ENCODE data around the gene ZNF425.
A peak's percentile ranks its signal among the peaks of the same experiment; 100 is the strongest.

The ZNF425 gene

GRCh38 chr7:149125863-149126661, at the start of gene ZNF425:
ZNF425 (minus strand) TSS chr7:149126324; CDS start chr7:149126213, 111 bp downstream.
- in situ Hi-C loops (cut with HindIII; ENCODE audit: low pct_ligation_motif_present, low sequenced_read_pairs): no loop called here
- Histone ChIP-seq H3K27ac (peak within 1 kb of the TSS; percentile 82), H3K4me3 (ENCODE audit: low read depth, low read length) (peak within 1 kb of the TSS; percentile 96)

GRCh38 chr7:149175150-149175549, 49.0 kb upstream of the ZNF425 start:
- in situ Hi-C loops (cut with HindIII; ENCODE audit: low pct_ligation_motif_present, low sequenced_read_pairs): no loop called here
- Histone ChIP-seq H3K27me3 (replicated peaks) (no peaks in the 10 kb centered on the region), H3K4me3 (ENCODE audit: low read depth, low read length) (no peak overlapping the region), H3K36me3 (replicated peaks) (peaks cover 48% of the 10 kb centered on the region), H3K27ac (no peak overlapping the region)
- no peak for TF ChIP-seq CTCF (IDR thresholded peaks at IDR 0.05; ENCODE audit: low read depth, low read length, missing control alignments)
- DNase-seq: no peak

More at GRCh38 chr7:149125863-149126661, at the start of gene ZNF425:
- peak; percentile 75 for TF ChIP-seq CTCF (IDR thresholded peaks at IDR 0.05; ENCODE audit: low read depth, low read length, missing control alignments)
- H3K36me3 ChIP-seq (replicated peaks): peaks cover 12% of the 10 kb centered on the region
- peak; percentile 69 for DNase-seq
- no peaks in the 10 kb centered on the region for H3K27me3 ChIP-seq (replicated peaks)

- H3K27ac ChIP-seq: no peak overlapping the region
- in situ Hi-C loops (cut with HindIII; ENCODE audit: low pct_ligation_motif_present, low sequenced_read_pairs): no loop called here
Observed at GRCh38 chr7:149172534-149172920, 46.4 kb upstream of the ZNF425 start.

GRCh38 chr7:149171892-149172533, 45.9 kb upstream of the ZNF425 start:
- no peak for TF ChIP-seq CTCF (IDR thresholded peaks at IDR 0.05; ENCODE audit: low read depth, low read length, missing control alignments)
- no peaks in the 10 kb centered on the region for H3K27me3 ChIP-seq (replicated peaks)
- in situ Hi-C loops (cut with HindIII; ENCODE audit: low pct_ligation_motif_present, low sequenced_read_pairs): no loop called here
- no peak for DNase-seq
- H3K36me3 ChIP-seq (replicated peaks): peaks cover 49% of the 10 kb centered on the region
- H3K27ac ChIP-seq: no peak overlapping the region
- H3K4me3 ChIP-seq (ENCODE audit: low read depth, low read length): no peak overlapping the region

More at GRCh38 chr7:149172534-149172920, 46.4 kb upstream of the ZNF425 start:
- DNase-seq: no peak
- H3K4me3 ChIP-seq (ENCODE audit: low read depth, low read length): no peak overlapping the region
- TF ChIP-seq CTCF (IDR thresholded peaks at IDR 0.05; ENCODE audit: low read depth, low read length, missing control alignments): no peak
- H3K27me3 ChIP-seq (replicated peaks): no peaks in the 10 kb centered on the region
- H3K36me3 ChIP-seq (replicated peaks): peaks cover 51% of the 10 kb centered on the region

GRCh38 chr7:149166630-149167352, 40.7 kb upstream of the ZNF425 start:
- DNase-seq: no peak
- no peaks in the 10 kb centered on the region for H3K27me3 ChIP-seq (replicated peaks)
- H3K4me3 ChIP-seq (ENCODE audit: low read depth, low read length): no peak overlapping the region
- peaks cover 46% of the 10 kb centered on the region for H3K36me3 ChIP-seq (replicated peaks)
- in situ Hi-C loops (cut with HindIII; ENCODE audit: low pct_ligation_motif_present, low sequenced_read_pairs): no loop called here
- no peak for TF ChIP-seq CTCF (IDR thresholded peaks at IDR 0.05; ENCODE audit: low read depth, low read length, missing control alignments)
- no peak overlapping the region for H3K27ac ChIP-seq

Data from brain microvascular endothelial cell (primary cell).